Measurements from ENCODE around the gene PLEKHG4B. TPM values are rescaled to one million over a fixed set of nuclear protein-coding genes. Genes with fewer than 3 reads are reported as not detected.

PLEKHG4B gene
- total and polyA plus RNA-seq, 2 of the 4 experiments (the other 2 are of a cell fraction), result 1.1 TPM

DNA sequence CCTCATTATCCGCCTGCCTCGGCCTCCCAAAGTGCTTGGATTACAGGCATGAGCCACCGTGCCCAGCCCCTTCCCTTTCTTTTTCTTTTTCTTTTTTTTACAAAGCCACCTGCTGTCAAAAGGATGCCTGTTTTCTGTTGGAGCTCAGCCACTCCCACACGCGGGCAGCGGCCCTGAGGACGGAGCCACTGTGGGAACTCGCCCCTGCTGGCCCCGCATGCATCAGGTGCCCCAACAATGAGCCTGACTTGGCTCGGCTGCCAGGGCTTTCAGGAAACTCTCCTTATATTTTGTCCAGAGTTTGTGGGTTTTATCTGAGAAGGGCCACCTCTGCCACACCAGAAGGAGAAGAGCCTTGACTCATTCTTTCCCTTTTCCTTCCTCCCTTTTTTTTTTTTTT lies 62.3 kb downstream of the PLEKHG4B start:
- H3K79me1 ChIP-seq (ENCODE audit: low read depth in 1 of 2, low read length in 2 of 2), result no peaks in the 10 kb centered on the region
- no peak overlapping the region for H3K27ac ChIP-seq (ENCODE audit: insufficient read depth, low read length)
- H3K4me3 ChIP-seq (ENCODE audit: insufficient read depth, low read depth, low read length), result no peak overlapping the region
- no peaks in the 10 kb centered on the region for H4K20me1 ChIP-seq (ENCODE audit: insufficient read depth, low read length)
- H4K8ac ChIP-seq (ENCODE audit: low read depth in 2 of 2, low read length in 2 of 2), result no peak overlapping the region
- H3K9me3 ChIP-seq (ENCODE audit: control insufficient read depth, insufficient read depth, low read length), result no peaks in the 10 kb centered on the region
- H3K4ac ChIP-seq (ENCODE audit: low read depth, low read length), result no peak overlapping the region
- H4K5ac ChIP-seq (ENCODE audit: low read depth, low read length), result no peak overlapping the region
- 95% methylated on average over 3 of the region's 10 CpGs; no CpG with 5 or more reads in 1 of the 2 experiments for WGBS, 2 experiments (ENCODE audit: extremely low coverage in 2 of 2, insufficient read length in 1 of 2)
- CTCF ChIA-PET, result no interaction called here
- TF ChIP-seq RFX5 (IDR thresholded peaks at IDR 0.05; ENCODE audit: low read depth, low read length) (no peak), POLR2A (IDR thresholded peaks at IDR 0.05; ENCODE audit: low read depth, low read length) (no peak), MXI1 (IDR thresholded peaks at IDR 0.05; ENCODE audit: borderline replicate concordance, low read depth, low read length) (no peak), MAFK (IDR thresholded peaks at IDR 0.05; ENCODE audit: low read depth, low read length) (no peak), CHD1 (IDR thresholded peaks at IDR 0.05; ENCODE audit: low read depth, low read length) (no peak), MAZ (IDR thresholded peaks at IDR 0.05; ENCODE audit: borderline replicate concordance, low read depth, low read length) (no peak), RCOR1 (IDR thresholded peaks at IDR 0.05; ENCODE audit: insufficient replicate concordance, low read length) (no peak), NFE2L2 (IDR thresholded peaks at IDR 0.05; ENCODE audit: low read depth, low read length) (no peak), CEBPB (IDR thresholded peaks at IDR 0.05; ENCODE audit: low read depth, low read length) (no peak), CTCF (conservative IDR thresholded peaks at IDR 0.05; ENCODE audit: low read depth, low read length) (no peak), RAD21 (IDR thresholded peaks at IDR 0.05; ENCODE audit: low read length) (no peak), BHLHE40 (IDR thresholded peaks at IDR 0.05; ENCODE audit: low read depth, low read length) (no peak), FOS (IDR thresholded peaks at IDR 0.05; ENCODE audit: low read depth, low read length) (no peak), SMC3 (IDR thresholded peaks at IDR 0.05; ENCODE audit: low read depth, low read length) (no peak)
- TF ChIP-seq, protein P1, sequence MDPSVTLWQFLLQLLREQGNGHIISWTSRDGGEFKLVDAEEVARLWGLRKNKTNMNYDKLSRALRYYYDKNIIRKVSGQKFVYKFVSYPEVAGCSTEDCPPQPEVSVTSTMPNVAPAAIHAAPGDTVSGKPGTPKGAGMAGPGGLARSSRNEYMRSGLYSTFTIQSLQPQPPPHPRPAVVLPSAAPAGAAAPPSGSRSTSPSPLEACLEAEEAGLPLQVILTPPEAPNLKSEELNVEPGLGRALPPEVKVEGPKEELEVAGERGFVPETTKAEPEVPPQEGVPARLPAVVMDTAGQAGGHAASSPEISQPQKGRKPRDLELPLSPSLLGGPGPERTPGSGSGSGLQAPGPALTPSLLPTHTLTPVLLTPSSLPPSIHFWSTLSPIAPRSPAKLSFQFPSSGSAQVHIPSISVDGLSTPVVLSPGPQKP (IDR thresholded peaks at IDR 0.05; ENCODE audit: borderline replicate concordance, low read depth, low read length), result no peak
- TF ChIP-seq, protein P2, sequence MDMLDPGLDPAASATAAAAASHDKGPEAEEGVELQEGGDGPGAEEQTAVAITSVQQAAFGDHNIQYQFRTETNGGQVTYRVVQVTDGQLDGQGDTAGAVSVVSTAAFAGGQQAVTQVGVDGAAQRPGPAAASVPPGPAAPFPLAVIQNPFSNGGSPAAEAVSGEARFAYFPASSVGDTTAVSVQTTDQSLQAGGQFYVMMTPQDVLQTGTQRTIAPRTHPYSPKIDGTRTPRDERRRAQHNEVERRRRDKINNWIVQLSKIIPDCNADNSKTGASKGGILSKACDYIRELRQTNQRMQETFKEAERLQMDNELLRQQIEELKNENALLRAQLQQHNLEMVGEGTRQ (IDR thresholded peaks at IDR 0.05; ENCODE audit: low read depth, low read length), result no peak
- no peak overlapping the region for H2AK5ac ChIP-seq (ENCODE audit: low read depth, low read length)
- no peak overlapping the region for H3K4me2 ChIP-seq (ENCODE audit: low read depth, low read length)
- peaks cover 5% of the 10 kb centered on the region; the same call in 1 of the 2 replicates for H3K9me1 ChIP-seq (ENCODE audit: insufficient read depth, low read length)
- dilution Hi-C loops (cut with HindIII; ENCODE audit: low sequenced_read_pairs, unreplicated experiment), result no loop called here
- no peak overlapping the region for H2BK15ac ChIP-seq (ENCODE audit: low read depth, low read length)
- in situ Hi-C loops (cut with MboI; ENCODE audit: low sequenced_read_pairs), result no loop called here
- H2BK5ac ChIP-seq (ENCODE audit: low read depth, low read length, poor library complexity, severe bottlenecking), result no peak overlapping the region
- no peak overlapping the region for H3K23ac ChIP-seq (ENCODE audit: low read depth, low read length)
- no peak overlapping the region for H3K9ac ChIP-seq (ENCODE audit: low read depth, low read length)
- no TSS peak for BruUV-seq (replicated peaks)
- ATAC-seq (ENCODE audit: low read depth) (no peak), DNase-seq (no peak)
- intact Hi-C loops (cut with micrococcal nuclease), result no loop called here
- no peak overlapping the region for H3K14ac ChIP-seq (replicated peaks; ENCODE audit: low read depth, low read length)
- no peak overlapping the region for H3K56ac ChIP-seq (ENCODE audit: extremely low read depth, insufficient read depth, low read length)
- no peak overlapping the region for H3K18ac ChIP-seq (ENCODE audit: low read depth, low read length)
- no peak overlapping the region for H2BK20ac ChIP-seq (ENCODE audit: low read depth, low read length)
- no peaks in the 10 kb centered on the region for H3K36me3 ChIP-seq (ENCODE audit: control insufficient read depth, insufficient read depth, low read length)
- peaks cover 4% of the 10 kb centered on the region; the same call in 1 of the 2 replicates for H3K4me1 ChIP-seq (ENCODE audit: control insufficient read depth, insufficient read depth, low read length)
- POLR2A ChIA-PET (ENCODE audit: unreplicated experiment), result no interaction called here
- H2AK9ac ChIP-seq (replicated peaks; ENCODE audit: low read depth, low read length, poor library complexity), result no peak overlapping the region
- H3K27me3 ChIP-seq (ENCODE audit: control insufficient read depth, insufficient read depth, low read length), result no peaks in the 10 kb centered on the region
- no peak overlapping the region for H2BK120ac ChIP-seq (ENCODE audit: low read depth, low read length)
- no peak overlapping the region for H2AFZ ChIP-seq (replicated peaks; ENCODE audit: low read length, poor library complexity)
- H4K91ac ChIP-seq (ENCODE audit: insufficient read depth, low read depth, low read length), result no peak overlapping the region

Data from IMR-90 (cell line).